ENCODE measurements around the gene PSPH.
"Not testable (repeated sequence)": the region's sequence is repeated elsewhere in the genome, so short reads cannot be mapped to it uniquely, and the experiment has no call there.

Gene PSPH

GRCh38 chr7:56051339-56052191 is at the start of gene PSPH, which contains the start of gene CCT6A:
Gene PSPH, minus strand, starts transcription at chr7:56051444. Its CDS starts 30,232 bp downstream, at chr7:56021212.
Gene CCT6A, plus strand, starts transcription at chr7:56051765. Its CDS starts 84 bp downstream, at chr7:56051849.
- peak; percentile 89 for DNase-seq

GRCh38 chr7:56099653-56100052 is 48.4 kb upstream of the PSPH start:
- no peak for DNase-seq

GRCh38 chr7:56098187-56099008 is 47.2 kb upstream of the PSPH start:
- not testable (repeated sequence) for DNase-seq

- no peak for DNase-seq
These were observed 46.5 kb upstream of the PSPH start for GRCh38 chr7:56097700-56098099.

- no peak for DNase-seq
These were observed 41.7 kb upstream of the PSPH start, which contains the start of gene PHKG1 for GRCh38 chr7:56092789-56093531. Gene PHKG1, minus strand, starts transcription at chr7:56092952. Its CDS starts 4,011 bp downstream, at chr7:56088941.

GRCh38 chr7:56092388-56092787 is 41.1 kb upstream of the PSPH start:
- DNase-seq, result not testable (repeated sequence)

- no peak for DNase-seq
These were observed 40.3 kb upstream of the PSPH start for GRCh38 chr7:56091591-56091990.

GRCh38 chr7:56087445-56087844 is 36.2 kb upstream of the PSPH start:
- no peak for DNase-seq

GRCh38 chr7:56086761-56087160 is 35.5 kb upstream of the PSPH start:
- DNase-seq, result no peak

GRCh38 chr7:56083150-56083785 is 32.0 kb upstream of the PSPH start:
- no peak for DNase-seq

- no peak for DNase-seq
These were observed 30.5 kb upstream of the PSPH start for GRCh38 chr7:56081626-56082340.

- DNase-seq, result not testable (repeated sequence)
These were observed 29.6 kb upstream of the PSPH start for GRCh38 chr7:56080726-56081435.

- no peak for DNase-seq
These were observed 28.4 kb upstream of the PSPH start for GRCh38 chr7:56079450-56080185.

GRCh38 chr7:56078196-56078595 is 27.0 kb upstream of the PSPH start:
- no peak for DNase-seq

- no peak for DNase-seq
These were observed 26.4 kb upstream of the PSPH start for GRCh38 chr7:56077681-56078080.

- peak; percentile 74 for DNase-seq
These were observed 23.1 kb upstream of the PSPH start for GRCh38 chr7:56074371-56074791.

GRCh38 chr7:56066376-56066775 is 15.1 kb upstream of the PSPH start:
- DNase-seq, result not testable (repeated sequence)

- peak; percentile 90 for DNase-seq
These were observed 12.8 kb upstream of the PSPH start, which contains the start of gene SUMF2 for GRCh38 chr7:56063882-56064625. Gene SUMF2, plus strand, starts transcription at chr7:56064286. Its CDS starts 26 bp downstream, at chr7:56064312.

- no peak for DNase-seq
These were observed 12.2 kb upstream of the PSPH start for GRCh38 chr7:56063500-56063881.
